ENCODE data around the gene MKNK2.

MKNK2 gene

GRCh38 chr19:2021453-2022140, 29.4 kb downstream of the MKNK2 start:
- no peak for DNase-seq

GRCh38 chr19:2018752-2019151, 32.3 kb downstream of the MKNK2 start:
- DNase-seq, result no peak

GRCh38 chr19:2016041-2016807, 34.8 kb downstream of the MKNK2 start:
- peak; percentile 75 for DNase-seq

- DNase-seq, result peak; percentile 67
These were observed 35.5 kb downstream of the MKNK2 start, which contains the start of gene BTBD2 for GRCh38 chr19:2015608-2015950. Gene BTBD2, minus strand, starts transcription at chr19:2015714. Its CDS starts 11 bp downstream, at chr19:2015703.

- DNase-seq, result no peak
These were observed 36.1 kb downstream of the MKNK2 start for GRCh38 chr19:2014731-2015607.

GRCh38 chr19:2014131-2014571, 36.9 kb downstream of the MKNK2 start:
- DNase-seq, result no peak

GRCh38 chr19:2013683-2013961, 37.4 kb downstream of the MKNK2 start:
- no peak for DNase-seq

GRCh38 chr19:2012941-2013682, 37.9 kb downstream of the MKNK2 start:
- DNase-seq, result no peak

GRCh38 chr19:2011169-2011568, 39.9 kb downstream of the MKNK2 start:
- DNase-seq, result no peak

- DNase-seq, result no peak
These were observed 40.8 kb downstream of the MKNK2 start for GRCh38 chr19:2010135-2010668.

- DNase-seq, result no peak
These were observed 47.2 kb downstream of the MKNK2 start for GRCh38 chr19:2003874-2004273.

GRCh38 chr19:1999856-2000515, 51.1 kb downstream of the MKNK2 start:
- DNase-seq, result no peak

GRCh38 chr19:1998712-1999708, 52.0 kb downstream of the MKNK2 start:
- no peak for DNase-seq

- no peak for DNase-seq
These were observed 53.5 kb downstream of the MKNK2 start for GRCh38 chr19:1997353-1998233.

GRCh38 chr19:1992759-1993260, 58.2 kb downstream of the MKNK2 start:
- peak; percentile 7 for DNase-seq

GRCh38 chr19:1991018-1991913, 59.8 kb downstream of the MKNK2 start:
- no peak for DNase-seq

- no peak for DNase-seq
These were observed 60.6 kb downstream of the MKNK2 start for GRCh38 chr19:1990230-1991017.
